Measurements from ENCODE around the gene TSPAN19.

Gene TSPAN19

DNA sequence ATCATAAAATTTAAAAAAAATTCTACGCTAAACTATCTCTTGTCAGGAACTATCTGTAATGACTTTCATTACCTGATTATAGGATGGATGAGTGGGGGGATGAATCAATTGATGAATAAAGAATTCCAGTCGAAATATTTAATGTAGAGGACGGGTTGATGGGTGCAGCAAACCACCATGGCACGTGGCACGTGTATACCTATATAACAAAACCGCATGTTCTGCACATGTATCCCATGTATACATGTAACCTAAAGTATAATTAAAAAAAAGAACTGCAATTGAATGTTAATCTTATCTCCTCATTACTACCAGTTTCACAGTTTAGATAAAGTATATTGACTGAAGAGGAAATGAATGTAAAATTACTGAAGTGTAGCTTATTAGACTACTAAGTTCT is 23.5 kb upstream of the TSPAN19 start:
- TF ChIP-seq CTCF (IDR thresholded peaks at IDR 0.05; ENCODE audit: control insufficient read depth, extremely low read depth, insufficient read depth): no peak
- no peak overlapping the region for H3K4me3 ChIP-seq (ENCODE audit: low read depth, low read length)
- DNase-seq (ENCODE audit: low read depth): no peak

GRCh38 chr12:85058339-85058738 is 22.3 kb upstream of the TSPAN19 start:
- DNase-seq (ENCODE audit: low read depth): no peak
- H3K4me3 ChIP-seq (ENCODE audit: low read depth, low read length): no peak overlapping the region
- TF ChIP-seq CTCF (IDR thresholded peaks at IDR 0.05; ENCODE audit: control insufficient read depth, extremely low read depth, insufficient read depth): no peak

DNA sequence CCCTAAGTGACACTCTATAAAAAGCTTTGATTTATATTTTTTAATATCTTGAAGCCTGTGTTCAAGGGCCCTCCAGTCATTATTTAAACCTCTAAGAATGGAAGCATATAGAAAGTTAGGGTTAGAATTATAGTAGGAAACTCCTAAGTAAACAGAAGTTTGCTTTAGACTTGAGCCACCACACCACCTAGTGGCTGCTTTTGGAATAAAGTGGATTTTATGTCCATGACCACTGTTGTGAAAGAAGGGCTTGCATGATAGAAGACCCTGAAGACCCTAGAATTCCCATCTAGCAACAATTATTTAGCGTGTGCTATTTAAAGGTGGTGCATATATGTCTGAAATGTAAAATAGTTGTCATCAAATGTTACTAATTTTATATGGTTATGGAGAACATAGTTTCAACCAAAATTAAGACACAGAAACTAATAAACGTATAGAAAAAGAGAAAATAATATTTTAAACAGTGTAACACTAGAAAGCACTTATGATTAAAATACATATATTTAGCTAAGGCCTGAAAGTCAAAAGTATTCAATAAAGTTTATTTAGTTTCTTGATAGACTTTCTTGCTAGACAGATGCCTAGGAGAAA is 21.4 kb upstream of the TSPAN19 start:
- H3K4me3 ChIP-seq (ENCODE audit: low read depth, low read length): no peak overlapping the region
- peak; percentile 19 for DNase-seq (ENCODE audit: low read depth)
- peak; percentile 71 for TF ChIP-seq CTCF (IDR thresholded peaks at IDR 0.05; ENCODE audit: control insufficient read depth, extremely low read depth, insufficient read depth)

DNA sequence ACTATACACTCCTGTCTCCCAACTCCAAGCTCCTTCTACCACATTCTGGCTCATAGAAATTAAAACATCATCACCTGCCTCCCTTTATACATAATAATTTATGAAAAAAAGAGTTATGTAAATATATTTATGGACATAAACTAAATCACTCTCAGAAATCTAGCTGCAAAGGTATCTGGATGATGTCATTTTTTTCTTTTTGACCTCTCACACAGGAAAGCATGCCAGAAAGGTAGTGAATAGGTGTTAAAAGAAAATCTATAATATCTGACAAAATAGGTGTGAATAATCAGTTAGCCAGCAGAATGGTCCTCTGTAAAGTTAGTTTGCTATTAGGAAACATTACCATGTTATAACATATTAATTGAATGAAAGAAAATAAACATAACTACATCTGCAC is 7.8 kb upstream of the TSPAN19 start:
- no peak for DNase-seq (ENCODE audit: low read depth)
- H3K4me3 ChIP-seq (ENCODE audit: low read depth, low read length): no peak overlapping the region
- no peak for TF ChIP-seq CTCF (IDR thresholded peaks at IDR 0.05; ENCODE audit: control insufficient read depth, extremely low read depth, insufficient read depth)

- TF ChIP-seq CTCF (IDR thresholded peaks at IDR 0.05; ENCODE audit: control insufficient read depth, extremely low read depth, insufficient read depth): no peak
- DNase-seq (ENCODE audit: low read depth): peak; percentile 71
- H3K4me3 ChIP-seq (ENCODE audit: low read depth, low read length): no peak overlapping the region
Observed at GRCh38 chr12:85041395-85041794, 5.3 kb upstream of the TSPAN19 start.

DNA sequence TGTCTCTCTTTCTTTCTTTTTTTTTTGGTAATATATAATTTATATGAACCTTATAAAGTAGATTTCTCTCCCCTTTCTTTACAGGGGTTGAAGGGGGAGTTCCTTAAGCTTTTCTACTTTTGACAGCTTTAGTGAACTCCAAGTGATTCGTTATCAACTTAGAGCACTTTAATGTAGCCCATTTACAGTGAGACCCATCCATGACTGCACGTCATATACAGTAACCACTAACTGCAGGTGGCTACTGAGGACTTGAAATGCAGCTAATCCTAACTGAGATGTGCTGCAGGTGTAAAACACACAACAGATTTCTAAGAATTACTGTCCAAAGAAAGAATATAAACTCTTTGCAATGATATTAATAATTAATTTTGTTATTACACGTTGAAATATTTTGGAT is 656 bp upstream of the TSPAN19 start:
- TF ChIP-seq CTCF (IDR thresholded peaks at IDR 0.05; ENCODE audit: control insufficient read depth, extremely low read depth, insufficient read depth): no peak
- peak overlapping the region; percentile 76 for H3K4me3 ChIP-seq (ENCODE audit: low read depth, low read length)
- DNase-seq (ENCODE audit: low read depth): no peak

DNA sequence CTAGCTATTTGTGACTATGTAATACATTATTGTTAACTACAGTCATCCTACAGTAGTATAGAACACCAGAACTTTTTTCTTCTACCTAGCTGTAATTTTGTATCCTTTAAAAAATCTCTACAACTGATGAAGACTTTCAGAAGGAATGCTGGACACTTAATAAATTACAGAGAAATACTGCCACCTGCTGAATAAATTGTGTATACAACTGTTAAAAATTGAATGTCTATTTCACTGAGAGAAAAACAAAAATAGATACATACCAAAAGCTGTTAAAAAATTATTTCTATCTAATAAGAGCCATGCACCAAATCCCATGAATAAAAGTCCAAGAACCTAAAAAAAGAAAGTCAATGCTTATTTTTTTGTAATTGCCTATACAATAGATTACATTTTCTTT is 6.6 kb downstream of the TSPAN19 start:
- DNase-seq (ENCODE audit: low read depth): no peak
- TF ChIP-seq CTCF (IDR thresholded peaks at IDR 0.05; ENCODE audit: control insufficient read depth, extremely low read depth, insufficient read depth): peak; percentile 39
- no peak overlapping the region for H3K4me3 ChIP-seq (ENCODE audit: low read depth, low read length)
